Kidney (tissue), 14 donors: ENCODE results near the gene TOX3. TPM values are rescaled to one million over a fixed set of nuclear protein-coding genes. Genes with fewer than 3 reads are reported as not detected.

ENCODE experiments used
- DNase-seq, 5 donors: peaks; one replicate each; pipeline ENCODE4 v3.0.0-alpha.2; 2013 to 2020
- FAIRE-seq: peaks from 2 replicates; lab custom pipeline; 2012; peaks lifted over from hg19 to GRCh38; lab: Jason Lieb, UNC
- H3K27ac ChIP-seq, 2 donors: one replicate each; pipeline ENCODE4 v1.7.0; 2013; ENCODE audit warnings: low read depth in 2 of 2, low read length in 2 of 2, inconsistent platforms in 1 of 2
- H3K27me3 ChIP-seq: one replicate; pipeline ENCODE4 v1.7.1; 2013; ENCODE audit warnings: low read length, inconsistent platforms; ENCODE audit not compliant: control insufficient read depth, insufficient read depth
- H3K36me3 ChIP-seq, 3 donors: one replicate each; pipeline versions ENCODE4 v1.7.0 to v1.7.1; 2013; ENCODE audit warnings: low read length in 3 of 3, control low read depth in 1 of 3, inconsistent platforms in 1 of 3; ENCODE audit not compliant: insufficient read depth in 3 of 3, control insufficient read depth in 2 of 3
- H3K4me1 ChIP-seq, 3 donors: one replicate each; pipeline versions ENCODE4 v1.7.0 to v1.7.1; 2013; ENCODE audit warnings: low read length in 3 of 3, inconsistent platforms in 1 of 3, low read depth in 1 of 3; ENCODE audit not compliant: control insufficient read depth in 2 of 3, insufficient read depth in 2 of 3
- H3K4me3 ChIP-seq, 3 donors: one replicate each; pipeline versions ENCODE4 v1.7.0 to v1.8.1; 2013; ENCODE audit warnings: low read length in 3 of 3, control low read depth in 1 of 3, inconsistent platforms in 1 of 3
- H3K9ac ChIP-seq, 3 donors: one replicate each; pipeline versions ENCODE4 v1.7.0 to v1.7.1; 2013; ENCODE audit warnings: low read length in 3 of 3, control low read depth in 1 of 3, inconsistent platforms in 1 of 3
- H3K9me3 ChIP-seq, 3 donors: one replicate each; pipeline versions ENCODE4 v1.7.0 to v1.7.1; 2013; ENCODE audit warnings: low read length in 3 of 3, control low read depth in 1 of 3, inconsistent platforms in 1 of 3; ENCODE audit not compliant: control insufficient read depth in 2 of 3, insufficient read depth in 1 of 3
- intact Hi-C: fragments of 100-400 bp; cut with DNase I; formaldehyde crosslinking; loops from one replicate; pipeline ENCODE4 v1.11.1; 2022
- polyA plus RNA-seq: library from polyadenylated mRNA; stranded (reverse); fragments of 350-450 nt; fragmentation: Illumina TruSeq; extraction: RNeasy Lipid Tissue Mini Kit (QIAGEN cat#74804); gene quantifications from one replicate; pipeline ENCODE4 v1.2.3, GENCODE V29; 2014; ENCODE audit warnings: low read depth, low replicate concordance; ENCODE audit not compliant: insufficient read depth
- total RNA-seq: library from RNA; stranded (reverse); fragmentation: NEBNext Ultra II Directional; extraction: Animal tissue kit (Norgen Biotek cat#: 25700); gene quantifications from one replicate; pipeline ENCODE4 v1.2.1, GENCODE V29; 2021
- TF ChIP-seq, protein P1 (sequence below): IDR thresholded peaks from 3 replicates; pipeline ENCODE4 v1.5.1; 2012; ENCODE audit warnings: mild to moderate bottlenecking, moderate library complexity, borderline replicate concordance; ENCODE audit not compliant: insufficient read depth; ENCODE audit errors: extremely low read depth
- donor health status: control.
- donor health status: control.
- donor health status: control.
- donor health status: control.
- donor health status: control.
- donor health status: DM: yes; HTN: yes; CAD: no.
- donor health status: Normal renal cell carcinoma (clear cell type).

The TOX3 gene
- total and polyA plus RNA-seq, 2 donors from 2014 or later = 8.7 to 16.2 TPM

DNA sequence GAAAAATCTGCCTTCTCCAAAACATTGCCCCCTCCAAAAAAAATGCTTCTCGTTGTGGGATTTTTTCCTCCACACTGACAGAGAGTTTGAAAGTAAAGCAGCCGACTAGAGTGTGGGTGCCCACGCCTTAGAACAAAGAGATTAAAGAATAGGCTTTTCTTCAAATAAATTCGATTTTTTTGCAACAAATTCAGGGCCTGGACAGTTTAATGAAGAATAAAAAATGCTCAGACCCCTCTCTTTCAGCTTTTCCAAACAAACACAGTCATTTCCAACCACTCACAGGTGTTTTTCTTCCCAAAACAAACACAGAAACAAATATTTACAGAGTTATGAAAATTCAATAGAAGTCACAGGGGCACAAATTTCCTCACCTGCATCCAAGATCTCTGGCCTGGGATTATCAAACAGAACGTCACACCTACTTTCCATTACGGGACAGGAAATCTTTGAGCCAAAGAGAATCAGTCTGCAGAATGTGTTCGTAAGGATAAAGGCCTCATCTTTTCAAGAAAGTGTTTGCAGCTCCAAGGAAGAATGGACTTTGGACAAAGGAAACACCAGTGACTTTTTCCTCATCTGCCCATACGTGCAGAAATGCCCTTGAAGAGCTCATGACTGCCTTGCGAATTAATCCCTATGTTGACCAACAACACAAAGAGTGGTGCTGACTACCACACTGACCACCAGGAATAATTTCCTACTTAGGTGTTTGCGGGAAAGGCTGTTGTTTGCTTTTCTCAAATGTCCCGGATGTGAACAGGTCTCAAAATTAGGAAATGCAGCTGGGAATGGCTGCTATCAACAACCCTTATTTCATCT lies 31.3 kb upstream of the TOX3 start:
- H3K9ac ChIP-seq = no peak overlapping the region
- H3K9me3 ChIP-seq = no peaks in the 10 kb centered on the region
- intact Hi-C loops = loop anchor here (5.0 kb wide), 1 partner anchor 49 kb away; no protein-coding TSS in a partner anchor
- DNase-seq (no peak), FAIRE-seq (no peak)
- H3K27ac ChIP-seq = no peak overlapping the region
- no peaks in the 10 kb centered on the region for H3K36me3 ChIP-seq
- H3K4me1 ChIP-seq = peaks cover 0 to 6% (median 0%) of the 10 kb centered on the region in 3 donors
- TF ChIP-seq, protein P1, sequence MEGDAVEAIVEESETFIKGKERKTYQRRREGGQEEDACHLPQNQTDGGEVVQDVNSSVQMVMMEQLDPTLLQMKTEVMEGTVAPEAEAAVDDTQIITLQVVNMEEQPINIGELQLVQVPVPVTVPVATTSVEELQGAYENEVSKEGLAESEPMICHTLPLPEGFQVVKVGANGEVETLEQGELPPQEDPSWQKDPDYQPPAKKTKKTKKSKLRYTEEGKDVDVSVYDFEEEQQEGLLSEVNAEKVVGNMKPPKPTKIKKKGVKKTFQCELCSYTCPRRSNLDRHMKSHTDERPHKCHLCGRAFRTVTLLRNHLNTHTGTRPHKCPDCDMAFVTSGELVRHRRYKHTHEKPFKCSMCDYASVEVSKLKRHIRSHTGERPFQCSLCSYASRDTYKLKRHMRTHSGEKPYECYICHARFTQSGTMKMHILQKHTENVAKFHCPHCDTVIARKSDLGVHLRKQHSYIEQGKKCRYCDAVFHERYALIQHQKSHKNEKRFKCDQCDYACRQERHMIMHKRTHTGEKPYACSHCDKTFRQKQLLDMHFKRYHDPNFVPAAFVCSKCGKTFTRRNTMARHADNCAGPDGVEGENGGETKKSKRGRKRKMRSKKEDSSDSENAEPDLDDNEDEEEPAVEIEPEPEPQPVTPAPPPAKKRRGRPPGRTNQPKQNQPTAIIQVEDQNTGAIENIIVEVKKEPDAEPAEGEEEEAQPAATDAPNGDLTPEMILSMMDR = no peak
- H3K27me3 ChIP-seq = no peaks in the 10 kb centered on the region
- no peak overlapping the region for H3K4me3 ChIP-seq

DNA sequence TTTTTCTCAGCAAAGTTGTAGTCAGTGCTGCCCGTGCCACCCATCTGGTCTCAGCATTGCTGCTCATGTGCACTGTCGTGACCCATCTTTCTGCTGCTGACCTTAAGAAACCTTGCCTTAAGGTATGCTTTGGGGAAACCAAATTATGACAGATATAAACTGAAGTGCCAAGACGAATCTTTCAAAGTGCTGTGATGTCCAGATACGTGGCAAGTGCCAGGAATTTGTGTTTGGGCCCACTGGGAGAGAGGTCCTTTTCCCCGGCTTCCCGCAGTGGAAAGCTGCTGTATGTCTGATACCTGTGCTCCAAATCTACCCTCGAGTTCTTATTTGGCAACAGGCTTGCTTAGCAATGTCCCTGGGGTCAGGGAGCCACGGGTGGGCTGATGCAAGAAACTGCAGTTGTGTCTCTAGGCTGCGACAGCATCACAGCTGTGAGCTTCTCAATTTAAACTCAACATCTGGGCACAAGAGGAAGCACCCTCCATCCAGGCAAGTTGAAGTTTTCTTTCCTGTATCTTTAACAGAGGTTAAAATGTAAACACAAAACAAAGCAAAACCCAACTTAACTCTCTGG lies 30.3 kb upstream of the TOX3 start:
- H3K27ac ChIP-seq = no peak overlapping the region
- TF ChIP-seq, protein P1 = no peak
- H3K4me3 ChIP-seq = no peak overlapping the region
- H3K27me3 ChIP-seq = no peaks in the 10 kb centered on the region
- no peak for DNase-seq
- H3K9me3 ChIP-seq = no peaks in the 10 kb centered on the region
- no peak overlapping the region for H3K9ac ChIP-seq
- intact Hi-C loops = loop anchor here (5.0 kb wide), 1 partner anchor 50 kb away; no protein-coding TSS in a partner anchor
- peaks cover 0 to 6% (median 0%) of the 10 kb centered on the region in 3 donors for H3K4me1 ChIP-seq
- no peak for FAIRE-seq
- H3K36me3 ChIP-seq = no peaks in the 10 kb centered on the region

DNA sequence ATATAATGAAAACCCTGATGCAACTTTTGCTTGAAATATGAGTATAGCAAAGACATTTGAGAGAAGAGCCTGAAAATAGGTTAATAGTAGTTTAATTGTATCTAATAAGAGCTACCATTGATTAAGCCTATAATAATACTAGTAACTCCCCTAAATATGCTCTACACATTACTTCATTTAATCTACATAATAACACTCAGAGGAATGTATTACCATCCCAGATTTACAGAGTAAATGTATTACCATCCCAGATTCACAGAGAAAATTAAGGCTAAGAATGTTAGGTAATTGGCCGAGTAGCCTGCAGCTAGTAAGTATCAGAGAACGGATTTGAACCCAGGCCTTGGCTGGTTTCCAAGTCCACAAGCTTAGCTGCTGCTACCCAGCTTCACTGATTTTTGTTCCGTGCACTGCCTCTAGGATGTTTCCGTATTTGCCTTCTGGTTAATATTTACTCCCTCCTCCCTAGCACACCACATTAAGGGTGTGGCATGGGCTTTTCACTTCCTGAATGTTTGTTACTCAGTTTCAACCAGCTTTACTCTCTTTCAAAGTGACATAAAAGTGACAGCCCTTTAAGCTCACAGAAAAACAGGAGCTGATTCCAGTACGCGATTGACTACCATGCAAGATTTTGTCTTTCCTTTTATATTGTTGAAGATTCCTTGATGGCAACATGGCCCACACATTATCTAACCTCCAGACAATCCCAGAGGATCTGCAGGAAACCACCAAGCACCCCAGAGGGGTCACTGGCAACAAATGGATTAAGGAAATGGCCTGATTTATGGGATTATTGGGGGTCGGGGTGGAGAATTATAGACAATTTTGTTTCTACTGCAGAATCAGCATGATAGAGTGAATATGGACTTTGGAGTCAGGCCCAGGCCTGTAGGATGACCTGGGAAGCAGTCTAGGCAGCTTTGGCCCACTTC lies 26.7 kb upstream of the TOX3 start:
- DNase-seq (peak in 1 of 5 donors; percentile 54), FAIRE-seq (no peak)
- intact Hi-C loops = no loop called here
- Histone ChIP-seq H3K4me1 (peaks cover 0 to 6% (median 0%) of the 10 kb centered on the region in 3 donors), H3K9ac (no peak overlapping the region), H3K4me3 (no peak overlapping the region), H3K36me3 (no peaks in the 10 kb centered on the region), H3K27ac (peak overlapping the region in 1 of 2 donors; percentile 24), H3K27me3 (no peaks in the 10 kb centered on the region), H3K9me3 (no peaks in the 10 kb centered on the region)
- TF ChIP-seq, protein P1 = peak; percentile 2
